GM12878 (cell line): ENCODE measurements around the gene EEF2K. TPM values are rescaled to one million over a fixed set of nuclear protein-coding genes. Genes with fewer than 3 reads are reported as not detected.

Source experiments
- ATAC-seq: fragments of 200-7000 bp; cut with Tn5 transposase; 3 replicates; pipeline ENCODE4 v1.9.1; 2020; ENCODE audit warnings: mild to moderate bottlenecking, moderate library complexity
- BruUV-seq: library from RNA; stranded (reverse); fragments of 400-500 nt; replicated peaks from 2 replicates; lab custom pipeline; 2021; lab: Mats Ljungman, UMichigan
- CTCF ChIA-PET: fragments of 300-600 bp; sonication (Branson Sonifier 250); formaldehyde crosslinking; extraction: SDS; loops from one replicate; lab custom pipeline; 2021; ENCODE audit warnings: inconsistent platforms; lab: Yijun Ruan, JAX
- POLR2A ChIA-PET: fragments of 350-600 bp; formaldehyde crosslinking; extraction: SDS; loops from one replicate; lab custom pipeline; 2021; ENCODE audit warnings: inconsistent platforms; lab: Charles Lee
- RAD21 ChIA-PET: fragments of 300-600 bp; sonication (Branson Sonifier 250); formaldehyde crosslinking; loops from one replicate; lab custom pipeline; 2023; ENCODE audit warnings: antibody characterized with exemption; ENCODE audit not compliant: unreplicated experiment; lab: Charles Lee
- SMC1A ChIA-PET: fragments of 300-600 bp; sonication (Branson Sonifier 250); formaldehyde crosslinking; loops from one replicate; lab custom pipeline; 2023; ENCODE audit not compliant: unreplicated experiment, uncharacterized antibody; lab: Charles Lee
- DNase-seq: peaks from one replicate; pipeline ENCODE4 v3.0.0-alpha.2; 2011; ENCODE audit warnings: low read depth, low spot score
- FAIRE-seq: peaks from 3 replicates; lab custom pipeline; 2011; peaks lifted over from hg19 to GRCh38; lab: Jason Lieb, UNC
- H2AFZ ChIP-seq: 2 replicates; pipeline ENCODE4 v1.6.0; 2011; ENCODE audit warnings: low read depth, low read length, control low read depth; ENCODE audit not compliant: control insufficient read depth
- H3K27ac ChIP-seq: 2 replicates; pipeline ENCODE4 v1.5.1; 2011; ENCODE audit warnings: control low read depth; ENCODE audit not compliant: control insufficient read depth, insufficient read depth
- H3K27me3 ChIP-seq, 2 experiments: replicated peaks in 1 of 2; 2 replicates each; pipeline versions ENCODE4 v1.6.0 to v1.6.1; 2011; ENCODE audit warnings: low read length in 1 of 2; ENCODE audit not compliant: control insufficient read depth in 2 of 2, insufficient read depth in 2 of 2
- H3K36me3 ChIP-seq, 2 experiments: 2 replicates each; pipeline ENCODE4 v1.5.1; 2011; ENCODE audit warnings: low read length in 1 of 2; ENCODE audit not compliant: control insufficient read depth in 2 of 2, insufficient read depth in 2 of 2
- H3K4me1 ChIP-seq: 2 replicates; pipeline ENCODE4 v1.6.1; 2011; ENCODE audit warnings: mild to moderate bottlenecking, low read length, moderate library complexity, mixed read lengths; ENCODE audit not compliant: control insufficient read depth, insufficient read depth
- H3K4me2 ChIP-seq: 2 replicates; pipeline ENCODE4 v1.6.0; 2011; ENCODE audit warnings: control low read depth; ENCODE audit not compliant: control insufficient read depth, insufficient read depth
- H3K4me3 ChIP-seq: fragments of 200-600 bp; sonication (generic); 2 replicates; pipeline ENCODE4 v1.5.1; 2016
- H3K79me2 ChIP-seq: 2 replicates; pipeline ENCODE4 v1.6.0; 2011; ENCODE audit warnings: low read length; ENCODE audit not compliant: control insufficient read depth, insufficient read depth
- H3K9ac ChIP-seq: 2 replicates; pipeline ENCODE4 v1.8.0; 2011; ENCODE audit warnings: low read length, control low read depth, mixed read lengths; ENCODE audit not compliant: control insufficient read depth, insufficient read depth
- H3K9me3 ChIP-seq: replicated peaks from 3 replicates; pipeline ENCODE4 v1.5.1; 2011; ENCODE audit warnings: mild to moderate bottlenecking, low read length; ENCODE audit not compliant: control insufficient read depth, insufficient read depth
- H4K20me1 ChIP-seq: 2 replicates; pipeline ENCODE4 v1.6.0; 2011; ENCODE audit not compliant: control insufficient read depth, insufficient read depth
- EP300 ChIP-seq, 2 experiments: fragments of 150-350 bp in 1 of 2; IDR thresholded peaks; 2 replicates each; pipeline ENCODE4 v1.6.1; 2011 to 2012; ENCODE audit warnings: low read depth in 2 of 2, low read length in 2 of 2, borderline replicate concordance in 1 of 2, improper control_type of control experiment in 1 of 2, inconsistent platforms in 1 of 2; ENCODE audit not compliant: control insufficient read depth in 1 of 2
- HDAC6 ChIP-seq: fragments of 200-600 bp; sonication (generic); IDR thresholded peaks from one replicate; pipeline ENCODE4 v1.8.0; 2017; ENCODE audit warnings: antibody characterized with exemption; ENCODE audit not compliant: unreplicated experiment
- IKZF1 ChIP-seq: fragments of 450-650 bp; conservative IDR thresholded peaks from 2 replicates; pipeline ENCODE4 v1.6.1; 2017; ENCODE audit warnings: antibody characterized with exemption, mild to moderate bottlenecking
- KAT2A ChIP-seq: conservative IDR thresholded peaks from 2 replicates; pipeline ENCODE4 v1.6.1; 2011; ENCODE audit warnings: low read depth, low read length; ENCODE audit not compliant: control insufficient read depth
- MEF2B ChIP-seq: fragments of 450-650 bp; IDR thresholded peaks from 2 replicates; pipeline ENCODE4 v1.6.1; 2018; ENCODE audit warnings: mild to moderate bottlenecking, moderate library complexity; ENCODE audit not compliant: partially characterized antibody, poor library complexity, severe bottlenecking
- NFIC ChIP-seq: IDR thresholded peaks from 2 replicates; pipeline ENCODE4 v1.6.1; 2012; ENCODE audit warnings: low read depth, mild to moderate bottlenecking, inconsistent platforms, low read length, moderate library complexity
- NFXL1 ChIP-seq: fragments of 450-650 bp; IDR thresholded peaks from 2 replicates; pipeline ENCODE4 v1.6.1; 2017; ENCODE audit warnings: antibody characterized with exemption, mild to moderate bottlenecking, borderline replicate concordance
- NFYA ChIP-seq: IDR thresholded peaks from 2 replicates; pipeline ENCODE4 v1.6.1; 2011; ENCODE audit warnings: low read depth, mild to moderate bottlenecking, low read length, improper control_type of control experiment, borderline replicate concordance
- SMAD1 ChIP-seq: fragments of 450-650 bp; IDR thresholded peaks from 2 replicates; pipeline ENCODE4 v1.6.1; 2018; ENCODE audit warnings: mild to moderate bottlenecking, low read depth; ENCODE audit not compliant: partially characterized antibody
- STAT1 ChIP-seq: fragments of 450-650 bp; conservative IDR thresholded peaks from 2 replicates; pipeline ENCODE4 v1.6.1; 2014; ENCODE audit warnings: antibody characterized with exemption, mild to moderate bottlenecking
- STAT3 ChIP-seq: IDR thresholded peaks from 2 replicates; pipeline ENCODE4 v1.6.1; 2011; ENCODE audit warnings: low read depth, low read length, improper control_type of control experiment
- TARDBP ChIP-seq: IDR thresholded peaks from 2 replicates; pipeline ENCODE4 v1.6.1; 2016; ENCODE audit warnings: borderline replicate concordance
- TCF3 ChIP-seq: IDR thresholded peaks from 2 replicates; pipeline ENCODE4 v1.6.1; 2012; ENCODE audit warnings: low read depth, mild to moderate bottlenecking, low read length, borderline replicate concordance; ENCODE audit not compliant: insufficient read depth
- WGBS: methylation state at CpG from one replicate; pipeline ENCODE4 v1.1.6; 2016; ENCODE audit warnings: low lambda C conversion rate; ENCODE audit not compliant: insufficient replicate concordance, insufficient coverage; ENCODE audit errors: missing lambda C conversion rate; 5-methylcytosine and 5-hydroxymethylcytosine counted together
- in situ Hi-C: fragments of 300-500 bp; cut with MboI; formaldehyde crosslinking; loops from 9 replicates; pipeline ENCODE4 v1.14.3; 2018; ENCODE audit warnings: mixed read lengths
- intact Hi-C: fragments of 100-400 bp; cut with micrococcal nuclease; formaldehyde crosslinking; loops from one replicate; pipeline ENCODE4 v1.14.2; 2022; ENCODE audit not compliant: unreplicated experiment
- polyA plus RNA-seq, 11 experiments: library from polyadenylated mRNA; depleted of rRNA in 4 of 11; unstranded in 6 of 11; stranded (reverse) in 5 of 11; fragments of >200 nt; fragmentation: Nextera tagmentation in 4 of 11; fragmentation: Illumina TruSeq in 1 of 11; extraction: Ambion mirVana in 4 of 11; extraction: Trizol in 1 of 11; gene quantifications; 1 replicate in 1 of 11; 2 replicates in 10 of 11; pipeline versions ENCODE4 v1.2.1 to v1.2.3, GENCODE V29; 2011 to 2016; ENCODE audit warnings: inconsistent platforms in 2 of 11, missing spikeins in 2 of 11, low read depth in 1 of 11
- total RNA-seq, 4 experiments: library from RNA; depleted of rRNA in 3 of 4; stranded (reverse); fragments of >200 nt in 3 of 4; fragmentation: Illumina TruSeq in 1 of 4; extraction: Trizol in 1 of 4; gene quantifications; 2 replicates each; pipeline versions ENCODE4 v1.2.1 to v1.2.3, GENCODE V29; 2013 to 2021
- TF ChIP-seq, protein P1 (sequence below): fragments of 450-650 bp; IDR thresholded peaks from 2 replicates; pipeline ENCODE4 v1.6.1; 2016; ENCODE audit warnings: mild to moderate bottlenecking
- TF ChIP-seq, protein P2 (sequence below): IDR thresholded peaks from 2 replicates; pipeline ENCODE4 v1.6.1; 2011; ENCODE audit warnings: borderline replicate concordance, low read depth, mild to moderate bottlenecking, moderate library complexity, mixed read lengths, low read length; ENCODE audit not compliant: insufficient read depth; ENCODE audit errors: extremely low read length
- TF ChIP-seq, protein P3 (sequence below): fragments of 450-650 bp; IDR thresholded peaks from 2 replicates; pipeline ENCODE4 v1.6.1; 2016; ENCODE audit warnings: mild to moderate bottlenecking
- TF ChIP-seq, protein P4 (sequence below): IDR thresholded peaks from 2 replicates; pipeline ENCODE4 v1.6.1; 2012; ENCODE audit warnings: mild to moderate bottlenecking, low read depth, low read length

The EEF2K gene
- total and polyA plus RNA-seq, 10 of the 15 experiments (the other 5 are each of a cell fraction or from before 2014, with no cell fraction given), result 2.0 to 29.6 (median 12.2) TPM

DNA sequence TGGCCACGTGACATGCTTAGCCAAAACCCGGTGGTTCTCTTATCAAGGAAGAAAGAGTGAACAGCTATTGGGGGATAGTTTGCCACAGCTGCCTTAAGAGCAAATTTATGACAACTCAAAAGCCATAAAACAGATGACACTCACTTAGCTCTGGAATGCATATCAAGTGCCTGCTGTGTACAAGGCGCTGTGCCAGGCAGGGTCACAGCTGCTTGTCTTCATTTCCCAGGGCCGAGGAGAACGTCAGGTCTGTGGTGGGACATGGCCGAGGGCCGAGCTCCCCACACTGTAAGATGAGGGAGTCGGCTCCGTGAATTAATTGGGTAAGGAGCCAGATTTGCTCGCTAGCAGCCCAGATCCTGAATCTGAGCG is 14.0 kb downstream of the EEF2K start:
- in situ Hi-C loops (no loop called here), intact Hi-C loops (no loop called here)
- Histone ChIP-seq H3K27ac (no peak overlapping the region), H3K9ac (no peak overlapping the region), H3K9me3 (no peaks in the 10 kb centered on the region), H3K4me2 (no peak overlapping the region), H3K36me3 (peaks cover 6 to 7% of the 10 kb centered on the region in 2 experiments), H3K79me2 (peaks cover 25% of the 10 kb centered on the region), H3K4me3 (no peak overlapping the region), H4K20me1 (no peaks in the 10 kb centered on the region), H3K4me1 (peaks cover 12% of the 10 kb centered on the region), H3K27me3 (no peaks in the 10 kb centered on the region), H2AFZ (no peak overlapping the region)
- POLR2A ChIA-PET, result interaction anchor here (0.6 to 1.1 kb wide), 6 partner anchors 15 to 627 kb away, joined by 3 to 5 read pairs (median 3); no protein-coding TSS in a partner anchor
- ATAC-seq (no peak), FAIRE-seq (no peak), DNase-seq (no peak)
- BruUV-seq, result no TSS peak
- 99% methylated on average over 11 of the region's 11 CpGs for WGBS
- CTCF ChIA-PET, result interaction anchor here (0.9 to 4.6 kb wide), 5 partner anchors 12 to 273 kb away, joined by 3 to 38 read pairs (median 4); partner anchors contain the start of gene EEF2K
- RAD21 ChIA-PET, result interaction anchor here (1.6 to 3.6 kb wide), 2 partner anchors 12 to 29 kb away, joined by 4 to 24 read pairs; partner anchors contain the start of gene EEF2K
- SMC1A ChIA-PET, result interaction anchor here (1.1 to 8.2 kb wide), 2 partner anchors 10 to 13 kb away, joined by 3 to 83 read pairs; partner anchors contain the start of gene EEF2K
- TF ChIP-seq NFIC (no peak), SMAD1 (no peak), EP300 (IDR thresholded peaks at IDR 0.05; ENCODE audit: borderline replicate concordance in 1 of 2, control insufficient read depth in 1 of 2, low read depth in 2 of 2, low read length in 2 of 2) (no peak), HDAC6 (no peak), MEF2B (no peak), KAT2A (no peak), NFXL1 (no peak), STAT1 (no peak), IKZF1 (no peak), TARDBP (no peak), TCF3 (no peak), NFYA (no peak), STAT3 (no peak)
- TF ChIP-seq, protein P1, sequence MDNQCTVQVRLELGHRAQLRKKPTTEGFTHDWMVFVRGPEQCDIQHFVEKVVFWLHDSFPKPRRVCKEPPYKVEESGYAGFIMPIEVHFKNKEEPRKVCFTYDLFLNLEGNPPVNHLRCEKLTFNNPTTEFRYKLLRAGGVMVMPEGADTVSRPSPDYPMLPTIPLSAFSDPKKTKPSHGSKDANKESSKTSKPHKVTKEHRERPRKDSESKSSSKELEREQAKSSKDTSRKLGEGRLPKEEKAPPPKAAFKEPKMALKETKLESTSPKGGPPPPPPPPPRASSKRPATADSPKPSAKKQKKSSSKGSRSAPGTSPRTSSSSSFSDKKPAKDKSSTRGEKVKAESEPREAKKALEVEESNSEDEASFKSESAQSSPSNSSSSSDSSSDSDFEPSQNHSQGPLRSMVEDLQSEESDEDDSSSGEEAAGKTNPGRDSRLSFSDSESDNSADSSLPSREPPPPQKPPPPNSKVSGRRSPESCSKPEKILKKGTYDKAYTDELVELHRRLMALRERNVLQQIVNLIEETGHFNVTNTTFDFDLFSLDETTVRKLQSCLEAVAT, result no peak
- TF ChIP-seq, protein P2, sequence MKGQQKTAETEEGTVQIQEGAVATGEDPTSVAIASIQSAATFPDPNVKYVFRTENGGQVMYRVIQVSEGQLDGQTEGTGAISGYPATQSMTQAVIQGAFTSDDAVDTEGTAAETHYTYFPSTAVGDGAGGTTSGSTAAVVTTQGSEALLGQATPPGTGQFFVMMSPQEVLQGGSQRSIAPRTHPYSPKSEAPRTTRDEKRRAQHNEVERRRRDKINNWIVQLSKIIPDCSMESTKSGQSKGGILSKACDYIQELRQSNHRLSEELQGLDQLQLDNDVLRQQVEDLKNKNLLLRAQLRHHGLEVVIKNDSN, result no peak
- TF ChIP-seq, protein P3, sequence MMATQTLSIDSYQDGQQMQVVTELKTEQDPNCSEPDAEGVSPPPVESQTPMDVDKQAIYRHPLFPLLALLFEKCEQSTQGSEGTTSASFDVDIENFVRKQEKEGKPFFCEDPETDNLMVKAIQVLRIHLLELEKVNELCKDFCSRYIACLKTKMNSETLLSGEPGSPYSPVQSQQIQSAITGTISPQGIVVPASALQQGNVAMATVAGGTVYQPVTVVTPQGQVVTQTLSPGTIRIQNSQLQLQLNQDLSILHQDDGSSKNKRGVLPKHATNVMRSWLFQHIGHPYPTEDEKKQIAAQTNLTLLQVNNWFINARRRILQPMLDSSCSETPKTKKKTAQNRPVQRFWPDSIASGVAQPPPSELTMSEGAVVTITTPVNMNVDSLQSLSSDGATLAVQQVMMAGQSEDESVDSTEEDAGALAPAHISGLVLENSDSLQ, result no peak
- TF ChIP-seq, protein P4, sequence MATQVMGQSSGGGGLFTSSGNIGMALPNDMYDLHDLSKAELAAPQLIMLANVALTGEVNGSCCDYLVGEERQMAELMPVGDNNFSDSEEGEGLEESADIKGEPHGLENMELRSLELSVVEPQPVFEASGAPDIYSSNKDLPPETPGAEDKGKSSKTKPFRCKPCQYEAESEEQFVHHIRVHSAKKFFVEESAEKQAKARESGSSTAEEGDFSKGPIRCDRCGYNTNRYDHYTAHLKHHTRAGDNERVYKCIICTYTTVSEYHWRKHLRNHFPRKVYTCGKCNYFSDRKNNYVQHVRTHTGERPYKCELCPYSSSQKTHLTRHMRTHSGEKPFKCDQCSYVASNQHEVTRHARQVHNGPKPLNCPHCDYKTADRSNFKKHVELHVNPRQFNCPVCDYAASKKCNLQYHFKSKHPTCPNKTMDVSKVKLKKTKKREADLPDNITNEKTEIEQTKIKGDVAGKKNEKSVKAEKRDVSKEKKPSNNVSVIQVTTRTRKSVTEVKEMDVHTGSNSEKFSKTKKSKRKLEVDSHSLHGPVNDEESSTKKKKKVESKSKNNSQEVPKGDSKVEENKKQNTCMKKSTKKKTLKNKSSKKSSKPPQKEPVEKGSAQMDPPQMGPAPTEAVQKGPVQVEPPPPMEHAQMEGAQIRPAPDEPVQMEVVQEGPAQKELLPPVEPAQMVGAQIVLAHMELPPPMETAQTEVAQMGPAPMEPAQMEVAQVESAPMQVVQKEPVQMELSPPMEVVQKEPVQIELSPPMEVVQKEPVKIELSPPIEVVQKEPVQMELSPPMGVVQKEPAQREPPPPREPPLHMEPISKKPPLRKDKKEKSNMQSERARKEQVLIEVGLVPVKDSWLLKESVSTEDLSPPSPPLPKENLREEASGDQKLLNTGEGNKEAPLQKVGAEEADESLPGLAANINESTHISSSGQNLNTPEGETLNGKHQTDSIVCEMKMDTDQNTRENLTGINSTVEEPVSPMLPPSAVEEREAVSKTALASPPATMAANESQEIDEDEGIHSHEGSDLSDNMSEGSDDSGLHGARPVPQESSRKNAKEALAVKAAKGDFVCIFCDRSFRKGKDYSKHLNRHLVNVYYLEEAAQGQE, result no peak
